HepG2 (cell line): ENCODE measurements around the gene SYT8. TPM values are rescaled to one million over a fixed set of nuclear protein-coding genes. Genes with fewer than 3 reads are reported as not detected.

Experiments used
- ATAC-seq: fragments of 200-7000 bp; cut with Tn5 transposase; 3 replicates; pipeline ENCODE4 v1.9.1; 2020; ENCODE audit warnings: mild to moderate bottlenecking, moderate library complexity
- BruUV-seq: library from RNA; stranded (reverse); fragments of 400-500 nt; replicated peaks from 2 replicates; lab custom pipeline; 2021; lab: Mats Ljungman, UMichigan
- CTCF ChIA-PET: fragments of 300-600 bp; formaldehyde crosslinking; extraction: SDS; loops from one replicate; lab custom pipeline; 2021; ENCODE audit warnings: low total read pairs, inconsistent platforms, low intra/inter-chr PET ratio; lab: Yijun Ruan, JAX
- POLR2A ChIA-PET: fragments of 350-600 bp; sonication (Branson Sonifier 250); formaldehyde crosslinking; loops from one replicate; lab custom pipeline; 2020; ENCODE audit warnings: antibody characterized with exemption, inconsistent platforms; lab: Yijun Ruan, JAX
- DNase-seq: peaks from one replicate; pipeline ENCODE4 v3.0.0-alpha.2; 2015; ENCODE audit warnings: low spot score
- FAIRE-seq: peaks from 3 replicates; lab custom pipeline; 2011; peaks lifted over from hg19 to GRCh38; lab: Jason Lieb, UNC
- H2AFZ ChIP-seq: one replicate; pipeline ENCODE4 v1.6.1; 2011; ENCODE audit warnings: low read length, inconsistent platforms
- H3K27ac ChIP-seq: fragments of 300-600 bp; 3 replicates; pipeline ENCODE4 v1.8.0; 2011; ENCODE audit warnings: mixed run types, mild to moderate bottlenecking, mixed read lengths, low read length, inconsistent platforms; ENCODE audit not compliant: insufficient read depth; ENCODE audit errors: extremely low read length
- H3K27me3 ChIP-seq, 2 experiments: fragments of 200-600 bp in 1 of 2; 2 replicates in 1 of 2; 3 replicates in 1 of 2; pipeline versions ENCODE4 v1.6.0 to v1.8.0; 2011; ENCODE audit warnings: low read length in 2 of 2, mild to moderate bottlenecking in 2 of 2, moderate library complexity in 2 of 2, inconsistent platforms in 1 of 2; ENCODE audit not compliant: insufficient read depth in 2 of 2, control insufficient read depth in 1 of 2
- H3K36me3 ChIP-seq, 2 experiments: fragments of 200-600 bp in 1 of 2; replicated peaks in 1 of 2; 2 replicates in 1 of 2; 3 replicates in 1 of 2; pipeline versions ENCODE4 v1.5.1 to v1.8.0; 2011; ENCODE audit warnings: low read length in 2 of 2, inconsistent platforms in 1 of 2; ENCODE audit not compliant: insufficient read depth in 2 of 2, control insufficient read depth in 1 of 2
- H3K4me1 ChIP-seq: 2 replicates; pipeline ENCODE4 v1.5.1; 2012; ENCODE audit warnings: low read length, inconsistent platforms; ENCODE audit not compliant: insufficient read depth
- H3K4me2 ChIP-seq: 2 replicates; pipeline ENCODE4 v1.6.0; 2011; ENCODE audit warnings: low read depth, low read length, inconsistent platforms
- H3K4me3 ChIP-seq, 3 experiments: fragments of 200-600 bp in 1 of 3; sonication (generic), shearing (Covaris generic) in 1 of 3; replicated peaks in 1 of 3; 2 replicates each; pipeline ENCODE4 v1.5.1; 2011 to 2016; ENCODE audit warnings: low read length in 3 of 3, inconsistent platforms in 2 of 3, low read depth in 2 of 3, mild to moderate bottlenecking in 2 of 3, control low read depth in 1 of 3, mixed read lengths in 1 of 3; ENCODE audit not compliant: insufficient read depth in 1 of 3
- H3K79me2 ChIP-seq: one replicate; pipeline ENCODE4 v1.6.1; 2011; ENCODE audit warnings: low read length, inconsistent platforms; ENCODE audit not compliant: insufficient read depth
- H3K9ac ChIP-seq: 2 replicates; pipeline ENCODE4 v1.6.0; 2011; ENCODE audit warnings: mild to moderate bottlenecking, low read depth, low read length, inconsistent platforms; ENCODE audit not compliant: insufficient read depth
- H3K9me3 ChIP-seq: 2 replicates; pipeline ENCODE4 v1.5.1; 2012; ENCODE audit warnings: mild to moderate bottlenecking, low read length
- H4K20me1 ChIP-seq: 2 replicates; pipeline ENCODE4 v1.6.0; 2011; ENCODE audit warnings: inconsistent platforms, mild to moderate bottlenecking, low read length, moderate library complexity; ENCODE audit not compliant: insufficient read depth
- CAMTA2 ChIP-seq: sonication (generic); formaldehyde crosslinking; IDR thresholded peaks from 2 replicates; pipeline ENCODE4 v1.4.0; 2020; ENCODE audit warnings: mild to moderate bottlenecking, missing genetic modification reagents, borderline replicate concordance
- CEBPB ChIP-seq: IDR thresholded peaks from 2 replicates; pipeline ENCODE4 v1.6.1; 2011; ENCODE audit warnings: low read depth, low read length, improper control_type of control experiment, borderline replicate concordance
- FOXM1 ChIP-seq: sonication (generic); formaldehyde crosslinking; IDR thresholded peaks from 2 replicates; pipeline ENCODE4 v1.5.0; 2020; ENCODE audit warnings: missing genetic modification reagents
- KAT8 ChIP-seq: IDR thresholded peaks from 2 replicates; pipeline ENCODE4 v1.6.1; 2016; ENCODE audit warnings: missing genetic modification reagents, missing compliant biosample characterization
- MAFF ChIP-seq: IDR thresholded peaks from 2 replicates; pipeline ENCODE4 v1.6.1; 2011; ENCODE audit warnings: low read depth, low read length, improper control_type of control experiment
- MIXL1 ChIP-seq: IDR thresholded peaks from 2 replicates; pipeline ENCODE4 v1.6.1; 2016
- NBN ChIP-seq: fragments of 450-650 bp; conservative IDR thresholded peaks from 2 replicates; pipeline ENCODE4 v1.6.1; 2017
- NFYB ChIP-seq: sonication (generic); formaldehyde crosslinking; IDR thresholded peaks from 2 replicates; pipeline ENCODE4 v1.4.0; 2020; ENCODE audit warnings: missing genetic modification reagents
- POGZ ChIP-seq: sonication (generic); formaldehyde crosslinking; IDR thresholded peaks from 2 replicates; pipeline ENCODE4 v1.4.0; 2020; ENCODE audit warnings: mild to moderate bottlenecking, missing genetic modification reagents
- PTBP1 ChIP-seq: fragments of 200-400 bp; formaldehyde crosslinking; IDR thresholded peaks from 2 replicates; pipeline ENCODE4 v1.6.1; 2018; ENCODE audit warnings: low read length, low read depth; ENCODE audit not compliant: poor library complexity, severe bottlenecking
- RELA ChIP-seq: sonication (generic); formaldehyde crosslinking; IDR thresholded peaks from 2 replicates; pipeline ENCODE4 v1.4.0; 2020; ENCODE audit warnings: missing genetic modification reagents
- SIN3B ChIP-seq: fragments of 150-350 bp; IDR thresholded peaks from 2 replicates; pipeline ENCODE4 v1.6.1; 2014; ENCODE audit warnings: low read length
- SRF ChIP-seq: IDR thresholded peaks from 2 replicates; pipeline ENCODE4 v1.6.1; 2011; ENCODE audit warnings: mild to moderate bottlenecking, low read depth, low read length, moderate library complexity
- TBX2 ChIP-seq: sonication (generic); formaldehyde crosslinking; IDR thresholded peaks from 2 replicates; pipeline ENCODE4 v1.5.0; 2020; ENCODE audit warnings: missing genetic modification reagents, mild to moderate bottlenecking, borderline replicate concordance
- ZNF10 ChIP-seq: sonication (generic); formaldehyde crosslinking; IDR thresholded peaks from 2 replicates; pipeline ENCODE4 v1.4.0; 2020; ENCODE audit warnings: mild to moderate bottlenecking, low read depth, missing genetic modification reagents, borderline replicate concordance
- ZNF180 ChIP-seq: sonication (generic); formaldehyde crosslinking; IDR thresholded peaks from 2 replicates; pipeline ENCODE4 v1.4.0; 2020; ENCODE audit warnings: low read depth, missing genetic modification reagents, borderline replicate concordance
- ZNF747 ChIP-seq: sonication (generic); formaldehyde crosslinking; IDR thresholded peaks from 2 replicates; pipeline ENCODE4 v1.8.1; 2023; ENCODE audit warnings: missing genetic modification reagents, mild to moderate bottlenecking, borderline replicate concordance
- ZNF781 ChIP-seq: sonication (generic); formaldehyde crosslinking; IDR thresholded peaks from 2 replicates; pipeline ENCODE4 v1.5.1; 2020; ENCODE audit warnings: borderline replicate concordance, mild to moderate bottlenecking, missing genetic modification reagents; ENCODE audit errors: not compliant biosample characterization
- WGBS: methylation state at CpG from one replicate; pipeline ENCODE4 v1.1.6; 2017; ENCODE audit warnings: low lambda C conversion rate; 5-methylcytosine and 5-hydroxymethylcytosine counted together
- in situ Hi-C: cut with HindIII; loops from 2 replicates; pipeline ENCODE4 v1.10.0; 2017; ENCODE audit warnings: low pct_unique_long_range_greater_than_20kb; ENCODE audit not compliant: extremely low pct_ligation_motif_present
- intact Hi-C: fragments of 100-400 bp; cut with micrococcal nuclease; formaldehyde crosslinking; loops from one replicate; pipeline ENCODE4 v1.10.0; 2022; ENCODE audit not compliant: unreplicated experiment
- polyA plus RNA-seq, 8 experiments: library from polyadenylated mRNA; depleted of rRNA in 3 of 8; stranded (reverse) in 7 of 8; unstranded in 1 of 8; fragments of >200 nt; fragmentation: Illumina TruSeq in 4 of 8; extraction: Trizol in 4 of 8; gene quantifications; 2 replicates each; pipeline versions ENCODE4 v1.2.1 to v1.2.3, GENCODE V29; 2011 to 2016; ENCODE audit warnings: low read depth in 4 of 8, missing spikeins in 1 of 8, mixed read lengths in 1 of 8; ENCODE audit not compliant: insufficient read depth in 1 of 8
- total RNA-seq, 5 experiments: library from RNA; depleted of rRNA; stranded (reverse); fragments of >200 nt; fragmentation: Illumina TruSeq; extraction: Trizol; gene quantifications; 2 replicates each; pipeline ENCODE4 v1.2.3, GENCODE V29; 2016; ENCODE audit warnings: low read depth in 1 of 5
- TF ChIP-seq, protein P1 (sequence below): sonication (generic); formaldehyde crosslinking; IDR thresholded peaks from 2 replicates; pipeline ENCODE4 v1.4.0; 2020; ENCODE audit warnings: missing genetic modification reagents

Gene SYT8
- total and polyA plus RNA-seq, 2 of the 13 experiments (the other 11 are each of a cell fraction or from before 2014, with no cell fraction given) = 0.60 to 2.3 TPM

DNA sequence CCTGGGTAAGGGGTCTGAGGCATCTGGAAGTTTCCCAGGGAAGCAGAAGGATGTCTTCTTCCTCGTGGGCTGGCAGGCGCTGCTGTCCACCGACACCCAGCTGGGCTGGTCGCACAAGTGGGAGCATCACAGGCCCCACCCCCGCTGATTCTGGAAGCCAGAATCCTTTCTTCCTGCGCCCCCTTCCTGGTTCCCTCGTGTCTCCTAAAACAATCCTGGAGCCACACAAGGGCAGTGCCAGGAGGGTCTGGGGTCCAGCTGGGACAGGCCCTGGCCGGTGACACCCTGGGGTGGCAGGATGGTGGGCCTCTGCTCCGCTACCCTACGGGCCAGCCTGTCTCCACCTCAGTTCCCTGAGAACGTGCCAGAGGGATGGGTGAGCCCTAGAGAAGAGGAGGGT is 22.3 kb downstream of the SYT8 start:
- intact Hi-C loops = no loop called here
- no peaks in the 10 kb centered on the region for H3K9me3 ChIP-seq
- DNase-seq = no peak
- no peak for ATAC-seq
- H3K27me3 ChIP-seq = peaks cover 15 to 64% of the 10 kb centered on the region in 2 experiments
- no peak overlapping the region for H3K4me2 ChIP-seq
- POLR2A ChIA-PET = no interaction called here
- WGBS = 0% methylated on average over 2 of the region's 11 CpGs
- H3K4me3 ChIP-seq = no peak overlapping the region
- H3K27ac ChIP-seq = no peak overlapping the region
- no peak overlapping the region for H2AFZ ChIP-seq
- TF ChIP-seq ZNF180 (CRISPR knock-in tag) (no peak), MIXL1 (CRISPR knock-in tag) (no peak), POGZ (CRISPR knock-in tag) (no peak), NBN (no peak), ZNF10 (CRISPR knock-in tag) (no peak), ZNF781 (CRISPR knock-in tag) (no peak), CEBPB (no peak), TBX2 (CRISPR knock-in tag) (no peak), RELA (CRISPR knock-in tag) (no peak), CAMTA2 (CRISPR knock-in tag) (no peak), SRF (no peak), FOXM1 (CRISPR knock-in tag) (no peak), ZNF747 (CRISPR knock-in tag) (no peak), NFYB (CRISPR knock-in tag) (no peak), KAT8 (CRISPR knock-in tag) (no peak), MAFF (no peak), SIN3B (no peak), PTBP1 (no peak)
- TF ChIP-seq, protein P1, sequence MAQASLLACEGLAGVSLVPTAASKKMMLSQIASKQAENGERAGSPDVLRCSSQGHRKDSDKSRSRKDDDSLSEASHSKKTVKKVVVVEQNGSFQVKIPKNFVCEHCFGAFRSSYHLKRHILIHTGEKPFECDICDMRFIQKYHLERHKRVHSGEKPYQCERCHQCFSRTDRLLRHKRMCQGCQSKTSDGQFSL (CRISPR knock-in tag) = no peak
- in situ Hi-C loops = no loop called here
- H4K20me1 ChIP-seq = no peaks in the 10 kb centered on the region
- H3K36me3 ChIP-seq = no peaks in the 10 kb centered on the region
- H3K79me2 ChIP-seq = no peaks in the 10 kb centered on the region
- H3K9ac ChIP-seq = no peak overlapping the region
- BruUV-seq = no TSS peak
- CTCF ChIA-PET = no interaction called here
- FAIRE-seq = no peak
- no peaks in the 10 kb centered on the region for H3K4me1 ChIP-seq
